IMR-90 (cell line): Measurements from ENCODE around the gene AAGAB. TPM values are rescaled to one million over a fixed set of nuclear protein-coding genes. Genes with fewer than 3 reads are reported as not detected.

Source experiments
- MAZ ChIP-seq: IDR thresholded peaks from 2 replicates; pipeline ENCODE4 v1.6.1; 2012; ENCODE audit warnings: low read depth, mild to moderate bottlenecking, low read length, improper control_type of control experiment, moderate library complexity, borderline replicate concordance
- RFX5 ChIP-seq: IDR thresholded peaks from 2 replicates; pipeline ENCODE4 v1.8.0; 2012; ENCODE audit warnings: low read depth, mild to moderate bottlenecking, low read length, moderate library complexity
- polyA plus RNA-seq, 3 experiments: library from polyadenylated mRNA; depleted of rRNA; stranded (reverse); fragments of >200 nt; gene quantifications; 2 replicates each; pipeline ENCODE4 v1.2.3, GENCODE V29; 2012; ENCODE audit warnings: low replicate concordance in 1 of 3
- total RNA-seq: library from RNA; depleted of rRNA; stranded (reverse); fragments of >200 nt; gene quantifications from 2 replicates; pipeline ENCODE4 v1.2.3, GENCODE V29; 2012
- TF ChIP-seq, protein P1 (sequence below): conservative IDR thresholded peaks from 2 replicates; pipeline ENCODE4 v1.5.1; 2012; ENCODE audit warnings: mild to moderate bottlenecking, low read depth, low read length, improper control_type of control experiment

AAGAB gene
- total and polyA plus RNA-seq, 2 of the 4 experiments (the other 2 are of a cell fraction): 26.1 to 69.7 TPM

- TF ChIP-seq, protein P1, sequence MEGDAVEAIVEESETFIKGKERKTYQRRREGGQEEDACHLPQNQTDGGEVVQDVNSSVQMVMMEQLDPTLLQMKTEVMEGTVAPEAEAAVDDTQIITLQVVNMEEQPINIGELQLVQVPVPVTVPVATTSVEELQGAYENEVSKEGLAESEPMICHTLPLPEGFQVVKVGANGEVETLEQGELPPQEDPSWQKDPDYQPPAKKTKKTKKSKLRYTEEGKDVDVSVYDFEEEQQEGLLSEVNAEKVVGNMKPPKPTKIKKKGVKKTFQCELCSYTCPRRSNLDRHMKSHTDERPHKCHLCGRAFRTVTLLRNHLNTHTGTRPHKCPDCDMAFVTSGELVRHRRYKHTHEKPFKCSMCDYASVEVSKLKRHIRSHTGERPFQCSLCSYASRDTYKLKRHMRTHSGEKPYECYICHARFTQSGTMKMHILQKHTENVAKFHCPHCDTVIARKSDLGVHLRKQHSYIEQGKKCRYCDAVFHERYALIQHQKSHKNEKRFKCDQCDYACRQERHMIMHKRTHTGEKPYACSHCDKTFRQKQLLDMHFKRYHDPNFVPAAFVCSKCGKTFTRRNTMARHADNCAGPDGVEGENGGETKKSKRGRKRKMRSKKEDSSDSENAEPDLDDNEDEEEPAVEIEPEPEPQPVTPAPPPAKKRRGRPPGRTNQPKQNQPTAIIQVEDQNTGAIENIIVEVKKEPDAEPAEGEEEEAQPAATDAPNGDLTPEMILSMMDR: no peak
- TF ChIP-seq MAZ: no peak
- TF ChIP-seq RFX5: no peak
These were observed 88.9 kb downstream of the AAGAB start (continued) for GRCh38 chr15:67165254-67166253.
